Tibial nerve (tissue), 4 donors: ENCODE measurements around the gene CRIP3.

ENCODE experiments used
- CTCF ChIP-seq, 5 experiments: fragments of 200-600 bp in 3 of 5; fragments of 450-650 bp in 2 of 5; sonication (generic) in 3 of 5; IDR thresholded peaks; one replicate each; pipeline ENCODE4 v1.5.1; 2016 to 2019; ENCODE audit warnings: antibody characterized with exemption in 5 of 5, mild to moderate bottlenecking in 3 of 5, moderate library complexity in 2 of 5
- EP300 ChIP-seq, 2 donors: sonication (generic); formaldehyde crosslinking; IDR thresholded peaks; one replicate each; pipeline ENCODE4 v1.6.1; 2017; ENCODE audit warnings: antibody characterized with exemption in 2 of 2, mild to moderate bottlenecking in 1 of 2

- TF ChIP-seq CTCF (IDR thresholded peaks at IDR 0.05), result no peak
- TF ChIP-seq EP300 (IDR thresholded peaks at IDR 0.05), result no peak
These were observed 34.3 kb downstream of the CRIP3 start for GRCh38 chr6:43274127-43274915.
